Breast epithelium (tissue), 3 donors: ENCODE data around the gene CGNL1.

ENCODE experiments used
- CTCF ChIP-seq, 3 donors: fragments of 450-650 bp; IDR thresholded peaks; one replicate each; pipeline ENCODE4 v1.5.1; 2016 to 2017; ENCODE audit warnings: antibody characterized with exemption in 3 of 3, mild to moderate bottlenecking in 3 of 3, moderate library complexity in 3 of 3
- POLR2A ChIP-seq: fragments of 450-650 bp; IDR thresholded peaks from one replicate; pipeline ENCODE4 v1.6.1; 2016; ENCODE audit warnings: antibody characterized with exemption, mild to moderate bottlenecking, moderate library complexity
- POLR2AphosphoS5 ChIP-seq, 3 donors: sonication (generic); formaldehyde crosslinking; IDR thresholded peaks; one replicate each; pipeline ENCODE4 v1.6.1; 2017; ENCODE audit warnings: antibody characterized with exemption in 3 of 3

GRCh38 chr15:57391537-57391936 lies 15.2 kb downstream of the CGNL1 start:
- no peak for TF ChIP-seq CTCF (IDR thresholded peaks at IDR 0.05)
- TF ChIP-seq POLR2A, result no peak
- TF ChIP-seq POLR2AphosphoS5 (IDR thresholded peaks at IDR 0.05), result no peak
